ENCODE data around the gene HSPB6.

HSPB6 gene

DNA sequence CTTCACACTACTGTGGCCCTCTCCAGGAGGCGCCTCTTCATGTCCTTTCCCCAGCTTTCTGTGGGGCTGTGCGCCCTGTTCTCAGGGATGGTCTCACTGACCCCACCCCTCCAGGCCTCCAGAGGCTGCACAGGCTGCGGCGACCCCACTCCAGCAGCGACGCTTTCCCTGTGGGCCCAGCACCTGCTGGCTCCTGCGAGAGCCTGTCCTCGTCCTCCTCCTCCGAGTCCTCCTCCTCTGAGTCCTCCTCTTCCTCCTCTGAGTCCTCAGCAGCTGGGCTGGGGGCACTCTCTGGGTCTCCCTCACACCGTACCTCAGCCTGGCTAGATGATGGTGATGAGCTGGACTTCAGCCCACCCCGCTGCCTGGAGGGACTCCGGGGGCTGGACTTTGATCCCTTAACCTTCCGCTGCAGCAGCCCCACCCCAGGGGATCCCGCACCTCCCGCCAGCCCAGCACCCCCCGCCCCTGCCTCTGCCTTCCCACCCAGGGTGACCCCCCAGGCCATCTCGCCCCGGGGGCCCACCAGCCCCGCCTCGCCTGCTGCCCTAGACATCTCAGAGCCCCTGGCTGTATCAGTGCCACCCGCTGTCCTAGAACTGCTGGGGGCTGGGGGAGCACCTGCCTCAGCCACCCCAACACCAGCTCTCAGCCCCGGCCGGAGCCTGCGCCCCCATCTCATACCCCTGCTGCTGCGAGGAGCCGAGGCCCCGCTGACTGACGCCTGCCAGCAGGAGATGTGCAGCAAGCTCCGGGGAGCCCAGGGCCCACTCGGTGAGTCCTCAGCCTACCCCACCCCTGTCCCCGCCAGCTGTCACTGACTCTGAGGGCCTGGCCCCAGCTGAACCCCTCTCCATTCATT, 29.7 kb upstream of the HSPB6 start:
- DNase-seq: no peak
- Histone ChIP-seq H3K36me3 (ENCODE audit: insufficient read depth, low read length) (peaks cover 47% of the 10 kb centered on the region), H3K4me2 (ENCODE audit: insufficient read depth, low read length) (no peak overlapping the region), H3K4me3 (ENCODE audit: low read depth in 1 of 2, low read length in 2 of 2) (no peak overlapping the region), H3K9me3 (ENCODE audit: insufficient read depth, low read length, severe bottlenecking) (no peaks in the 10 kb centered on the region), H3K27me3 (ENCODE audit: insufficient read depth, low read length, poor library complexity) (no peaks in the 10 kb centered on the region), H3K79me2 (ENCODE audit: insufficient read depth, low read length) (no peaks in the 10 kb centered on the region), H3K27ac (ENCODE audit: low read length) (no peak overlapping the region), H2AFZ (ENCODE audit: low read depth, low read length) (no peak overlapping the region), H4K20me1 (ENCODE audit: insufficient read depth, low read length) (peaks cover 16% of the 10 kb centered on the region), H3K9ac (ENCODE audit: low read depth, low read length) (no peak overlapping the region), H3K4me1 (ENCODE audit: insufficient read depth, low read length) (no peaks in the 10 kb centered on the region)
- no peak for ATAC-seq (ENCODE audit: insufficient read depth, low read depth)
- TF ChIP-seq, protein P1, sequence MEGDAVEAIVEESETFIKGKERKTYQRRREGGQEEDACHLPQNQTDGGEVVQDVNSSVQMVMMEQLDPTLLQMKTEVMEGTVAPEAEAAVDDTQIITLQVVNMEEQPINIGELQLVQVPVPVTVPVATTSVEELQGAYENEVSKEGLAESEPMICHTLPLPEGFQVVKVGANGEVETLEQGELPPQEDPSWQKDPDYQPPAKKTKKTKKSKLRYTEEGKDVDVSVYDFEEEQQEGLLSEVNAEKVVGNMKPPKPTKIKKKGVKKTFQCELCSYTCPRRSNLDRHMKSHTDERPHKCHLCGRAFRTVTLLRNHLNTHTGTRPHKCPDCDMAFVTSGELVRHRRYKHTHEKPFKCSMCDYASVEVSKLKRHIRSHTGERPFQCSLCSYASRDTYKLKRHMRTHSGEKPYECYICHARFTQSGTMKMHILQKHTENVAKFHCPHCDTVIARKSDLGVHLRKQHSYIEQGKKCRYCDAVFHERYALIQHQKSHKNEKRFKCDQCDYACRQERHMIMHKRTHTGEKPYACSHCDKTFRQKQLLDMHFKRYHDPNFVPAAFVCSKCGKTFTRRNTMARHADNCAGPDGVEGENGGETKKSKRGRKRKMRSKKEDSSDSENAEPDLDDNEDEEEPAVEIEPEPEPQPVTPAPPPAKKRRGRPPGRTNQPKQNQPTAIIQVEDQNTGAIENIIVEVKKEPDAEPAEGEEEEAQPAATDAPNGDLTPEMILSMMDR (IDR thresholded peaks at IDR 0.05; ENCODE audit: borderline replicate concordance, extremely low read depth, low read length, poor library complexity, severe bottlenecking): no peak
- TF ChIP-seq EZH2 (IDR thresholded peaks at IDR 0.05; ENCODE audit: borderline replicate concordance, low read depth, low read length, severe bottlenecking): no peak

DNA sequence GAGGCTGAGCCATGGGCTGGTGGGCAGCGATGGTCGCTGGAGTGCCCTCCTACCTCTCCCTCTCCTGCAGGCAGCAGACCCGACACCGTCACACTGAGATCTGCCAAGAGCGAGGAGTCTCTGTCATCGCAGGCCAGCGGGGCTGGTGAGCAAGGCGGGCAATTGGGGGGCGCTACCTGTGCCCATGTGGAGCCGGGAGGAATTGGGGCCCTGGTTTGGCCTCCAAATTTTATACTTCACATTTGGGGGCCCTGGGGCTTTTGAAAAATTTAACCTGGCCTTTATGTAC, 28.5 kb upstream of the HSPB6 start:
- no peaks in the 10 kb centered on the region for H3K4me1 ChIP-seq (ENCODE audit: insufficient read depth, low read length)
- TF ChIP-seq, protein P1 (IDR thresholded peaks at IDR 0.05; ENCODE audit: borderline replicate concordance, extremely low read depth, low read length, poor library complexity, severe bottlenecking): no peak
- no peak for TF ChIP-seq EZH2 (IDR thresholded peaks at IDR 0.05; ENCODE audit: borderline replicate concordance, low read depth, low read length, severe bottlenecking)
- H4K20me1 ChIP-seq (ENCODE audit: insufficient read depth, low read length): peaks cover 17% of the 10 kb centered on the region
- no peak overlapping the region for H3K9ac ChIP-seq (ENCODE audit: low read depth, low read length)
- peaks cover 59% of the 10 kb centered on the region for H3K36me3 ChIP-seq (ENCODE audit: insufficient read depth, low read length)
- H3K4me2 ChIP-seq (ENCODE audit: insufficient read depth, low read length): no peak overlapping the region
- no peak overlapping the region for H2AFZ ChIP-seq (ENCODE audit: low read depth, low read length)
- no peaks in the 10 kb centered on the region for H3K79me2 ChIP-seq (ENCODE audit: insufficient read depth, low read length)
- H3K9me3 ChIP-seq (ENCODE audit: insufficient read depth, low read length, severe bottlenecking): no peaks in the 10 kb centered on the region
- no peak for ATAC-seq (ENCODE audit: insufficient read depth, low read depth)
- DNase-seq: no peak
- H3K27me3 ChIP-seq (ENCODE audit: insufficient read depth, low read length, poor library complexity): no peaks in the 10 kb centered on the region
- no peak overlapping the region for H3K27ac ChIP-seq (ENCODE audit: low read length)
- H3K4me3 ChIP-seq (ENCODE audit: low read depth in 1 of 2, low read length in 2 of 2): no peak overlapping the region

DNA sequence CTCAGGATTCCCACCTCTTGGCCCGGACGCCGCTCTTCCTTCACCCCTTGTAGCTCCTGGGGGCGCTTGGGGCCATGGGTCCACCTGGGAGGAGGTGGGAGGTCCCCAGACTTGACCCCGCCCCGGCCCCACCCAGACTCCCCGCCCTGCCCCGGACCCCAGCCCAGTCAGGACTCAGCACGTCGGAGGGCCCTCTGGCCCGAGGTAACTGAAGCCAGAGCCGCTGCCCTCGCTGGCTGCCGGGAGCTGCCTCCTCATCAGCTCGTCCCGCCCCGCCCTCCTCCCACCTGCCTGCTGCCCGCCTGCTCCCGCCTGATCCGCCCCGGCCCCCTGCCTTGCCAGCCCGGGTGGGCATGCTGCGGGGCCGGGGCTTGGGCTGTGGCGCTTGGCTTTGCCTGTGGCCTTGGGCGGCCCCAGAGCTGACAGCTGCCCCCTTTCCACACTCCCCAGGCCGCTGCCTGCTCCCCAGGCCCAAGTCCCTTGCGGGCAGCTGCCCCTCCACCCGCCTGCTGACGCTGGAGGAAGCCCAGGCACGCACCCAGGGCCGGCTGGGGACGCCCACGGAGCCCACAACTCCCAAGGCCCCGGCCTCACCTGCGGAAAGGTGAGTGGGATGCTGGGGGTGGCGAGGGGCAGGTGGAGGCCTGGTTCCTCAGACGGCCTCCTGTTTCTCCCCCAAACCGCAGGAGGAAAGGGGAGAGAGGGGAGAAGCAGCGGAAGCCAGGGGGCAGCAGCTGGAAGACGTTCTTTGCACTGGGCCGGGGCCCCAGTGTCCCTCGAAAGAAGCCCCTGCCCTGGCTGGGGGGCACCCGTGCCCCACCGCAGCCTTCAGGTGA, 27.9 kb upstream of the HSPB6 start:
- Histone ChIP-seq H2AFZ (ENCODE audit: low read depth, low read length) (no peak overlapping the region), H4K20me1 (ENCODE audit: insufficient read depth, low read length) (peaks cover 20% of the 10 kb centered on the region), H3K27ac (ENCODE audit: low read length) (no peak overlapping the region), H3K79me2 (ENCODE audit: insufficient read depth, low read length) (peaks cover 3% of the 10 kb centered on the region; the same call in 1 of the 2 replicates), H3K9ac (ENCODE audit: low read depth, low read length) (no peak overlapping the region), H3K27me3 (ENCODE audit: insufficient read depth, low read length, poor library complexity) (no peaks in the 10 kb centered on the region), H3K36me3 (ENCODE audit: insufficient read depth, low read length) (peaks cover 64% of the 10 kb centered on the region), H3K4me3 (ENCODE audit: low read depth in 1 of 2, low read length in 2 of 2) (no peak overlapping the region), H3K9me3 (ENCODE audit: insufficient read depth, low read length, severe bottlenecking) (no peaks in the 10 kb centered on the region), H3K4me1 (ENCODE audit: insufficient read depth, low read length) (no peaks in the 10 kb centered on the region), H3K4me2 (ENCODE audit: insufficient read depth, low read length) (no peak overlapping the region)
- no peak for DNase-seq
- ATAC-seq (ENCODE audit: insufficient read depth, low read depth): no peak
- no peak for TF ChIP-seq EZH2 (IDR thresholded peaks at IDR 0.05; ENCODE audit: borderline replicate concordance, low read depth, low read length, severe bottlenecking)
- TF ChIP-seq, protein P1 (IDR thresholded peaks at IDR 0.05; ENCODE audit: borderline replicate concordance, extremely low read depth, low read length, poor library complexity, severe bottlenecking): no peak

Data from DND-41 (cell line).